ENCODE results near the gene GLT6D1.

The GLT6D1 gene

DNA sequence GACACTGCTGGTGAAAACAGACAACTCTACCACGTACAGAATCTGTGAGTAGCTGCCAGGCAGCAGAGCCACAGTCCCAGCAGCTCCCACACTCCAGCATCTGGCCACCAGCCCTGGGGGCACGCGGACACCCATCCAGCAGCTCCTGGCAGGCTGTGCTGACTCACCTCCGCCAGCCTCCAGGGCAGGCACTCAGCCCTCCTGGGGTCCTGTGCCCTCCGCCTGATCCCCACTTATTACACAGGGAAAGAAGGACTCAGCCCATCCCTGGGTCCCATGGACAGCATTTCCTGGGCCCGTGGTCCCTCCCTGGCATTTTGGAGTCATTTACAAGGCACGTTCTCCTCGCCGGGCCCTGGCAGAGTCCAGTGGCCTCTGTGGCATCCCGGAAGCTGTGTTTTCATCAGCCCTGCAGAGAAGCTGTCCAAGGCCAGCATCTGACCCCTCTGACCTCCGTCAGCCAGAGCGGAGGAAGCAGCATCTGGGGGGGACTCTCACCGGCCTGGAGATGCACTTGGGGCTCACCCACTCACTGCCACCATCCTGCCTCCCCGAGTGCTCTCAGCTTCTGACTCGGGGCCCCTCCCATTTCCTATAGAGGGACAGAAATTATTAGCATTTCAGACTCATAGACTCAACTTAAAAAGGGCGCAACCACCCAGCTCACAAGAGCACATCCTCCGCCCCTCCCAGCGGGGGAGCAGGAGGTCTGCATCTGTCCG, 56.2 kb downstream of the GLT6D1 start:
- no peak for DNase-seq

- DNase-seq = no peak
These were observed 56.8 kb downstream of the GLT6D1 start for GRCh38 chr9:135582541-135582940.

DNA sequence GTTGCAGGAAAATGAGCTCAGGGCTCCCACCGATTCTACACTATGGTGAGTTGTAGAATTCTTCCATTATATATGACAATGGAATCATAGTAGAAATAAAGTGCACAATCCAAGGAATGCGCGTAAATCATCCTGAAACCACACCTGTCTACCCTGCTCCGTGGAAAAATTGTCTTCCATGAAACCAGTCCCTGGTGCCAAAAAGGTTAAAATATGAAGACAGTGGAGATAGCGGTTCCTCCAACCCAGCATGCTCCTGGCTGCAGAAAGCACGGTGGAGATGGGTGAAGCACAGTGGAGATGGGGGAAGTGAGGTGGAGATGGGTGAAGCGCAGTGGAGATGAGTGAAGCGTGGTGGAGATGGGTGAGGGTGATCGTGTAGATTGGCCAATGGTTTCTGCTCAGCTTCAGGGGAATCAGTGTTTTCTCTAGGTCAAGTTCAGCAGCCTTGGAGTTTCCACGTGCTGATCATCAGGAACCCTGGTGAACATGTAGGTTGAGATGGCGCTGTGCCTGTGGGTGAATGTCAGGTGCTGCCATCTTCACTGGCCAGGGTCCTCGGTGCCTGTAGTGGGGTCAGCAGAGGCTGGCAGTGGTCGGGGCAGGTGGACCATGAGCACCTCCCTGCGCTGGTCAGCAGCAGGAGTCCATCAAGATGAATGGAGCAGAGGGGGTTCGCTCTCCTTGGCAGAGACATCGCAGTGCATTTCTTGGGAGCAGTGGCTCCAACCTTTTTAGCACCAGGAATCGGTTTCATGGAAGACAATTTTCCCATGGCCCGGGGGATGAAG, 57.5 kb downstream of the GLT6D1 start:
- no peak for DNase-seq

DNA sequence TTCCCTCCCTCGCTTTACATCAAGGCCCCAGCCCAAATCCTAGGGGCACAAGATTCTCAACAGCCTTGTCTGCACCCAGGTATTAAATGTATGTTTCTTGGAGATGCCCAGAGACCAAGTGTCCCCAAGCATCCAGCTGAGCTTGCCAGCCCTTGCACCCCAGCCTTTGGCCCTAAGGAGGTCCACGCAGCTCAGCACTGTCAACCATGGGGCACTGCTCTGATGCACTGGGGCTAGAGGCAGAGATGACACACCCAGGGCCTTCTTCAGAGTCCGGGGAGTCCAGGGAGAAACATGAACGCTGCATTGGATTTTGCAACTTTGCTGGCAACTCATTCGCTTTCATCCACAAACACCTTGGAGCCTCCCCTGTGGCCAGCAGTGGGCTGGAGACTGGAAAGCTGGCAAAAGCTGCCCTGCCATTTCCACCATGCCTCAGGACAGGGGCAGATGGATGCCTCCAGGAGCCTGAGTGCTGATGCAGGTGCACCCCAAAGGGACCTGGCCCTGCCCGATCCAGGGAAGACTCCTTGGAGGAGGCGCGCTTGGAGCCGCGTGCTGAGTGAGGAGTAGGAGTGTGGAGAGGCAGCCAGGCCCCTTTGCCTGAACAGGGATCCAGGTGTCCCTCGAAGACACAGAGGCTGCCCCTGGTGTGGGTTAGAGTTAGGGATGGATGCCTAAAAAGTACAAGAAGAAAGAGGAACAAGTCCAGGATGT, 58.5 kb downstream of the GLT6D1 start:
- no peak for DNase-seq

- DNase-seq = no peak
These were observed 59.3 kb downstream of the GLT6D1 start for GRCh38 chr9:135579889-135580660.

GRCh38 chr9:135579356-135579755, 60.0 kb downstream of the GLT6D1 start:
- DNase-seq = no peak

- DNase-seq = no peak
These were observed 62.1 kb downstream of the GLT6D1 start for GRCh38 chr9:135577256-135577655.

DNA sequence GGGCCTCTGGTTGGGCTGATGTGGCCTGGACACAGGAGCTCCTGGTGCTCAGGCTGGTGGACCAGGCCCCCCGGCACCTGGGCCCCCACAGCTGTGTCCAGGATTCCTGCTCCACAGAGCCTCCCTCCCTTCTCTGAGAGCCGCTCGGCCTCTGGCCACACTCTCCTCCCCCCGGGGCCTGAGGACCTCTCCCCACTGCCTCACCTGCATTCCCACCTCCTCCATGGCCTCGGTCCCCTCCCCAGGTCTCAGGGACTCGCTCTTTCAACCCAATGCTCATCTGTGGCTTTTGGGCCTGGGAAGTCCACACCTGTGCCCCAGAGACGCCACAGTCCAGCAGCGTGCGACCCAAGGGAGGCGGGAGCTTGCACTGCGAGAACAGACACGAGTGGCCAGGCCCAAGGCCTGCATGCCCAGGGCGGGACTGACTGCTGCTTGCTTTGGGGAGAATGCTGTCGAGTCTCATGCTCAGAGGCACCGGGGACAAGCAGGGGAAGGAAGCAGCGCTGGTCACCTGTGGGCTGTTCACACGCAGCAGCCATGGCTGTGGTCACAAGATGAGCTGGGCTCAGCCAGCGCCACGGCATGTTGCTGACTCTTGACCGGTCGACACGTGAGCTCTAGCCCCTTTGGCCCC, 63.2 kb downstream of the GLT6D1 start:
- no peak for DNase-seq

DNA sequence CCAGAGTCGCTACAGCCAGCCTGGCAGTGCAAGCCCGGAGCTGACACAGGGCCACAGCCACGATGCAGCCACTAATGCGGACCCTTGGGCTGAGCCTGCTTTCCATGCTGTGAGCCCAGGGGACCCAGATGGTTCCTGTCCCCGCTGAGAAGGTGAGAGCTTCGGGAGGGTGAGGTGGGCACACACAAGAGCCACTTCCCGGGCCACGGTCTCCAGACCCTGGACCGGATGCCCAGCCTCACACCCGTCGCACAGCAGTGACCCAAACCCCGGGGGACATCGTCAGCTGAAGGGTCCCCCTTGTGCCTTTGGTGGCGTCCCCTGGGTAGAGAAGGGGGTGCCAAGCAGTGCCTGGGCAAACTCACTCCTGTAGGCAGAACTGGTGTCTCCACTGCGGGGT, 64.4 kb downstream of the GLT6D1 start:
- DNase-seq = no peak

- no peak for DNase-seq
These were observed 65.0 kb downstream of the GLT6D1 start for GRCh38 chr9:135574331-135574730.
